Measurements from ENCODE around the gene SPC24.

Gene SPC24

GRCh38 chr19:11196406-11197287, 41.1 kb upstream of the SPC24 start:
- no peak for DNase-seq (ENCODE audit: low read depth)

DNA sequence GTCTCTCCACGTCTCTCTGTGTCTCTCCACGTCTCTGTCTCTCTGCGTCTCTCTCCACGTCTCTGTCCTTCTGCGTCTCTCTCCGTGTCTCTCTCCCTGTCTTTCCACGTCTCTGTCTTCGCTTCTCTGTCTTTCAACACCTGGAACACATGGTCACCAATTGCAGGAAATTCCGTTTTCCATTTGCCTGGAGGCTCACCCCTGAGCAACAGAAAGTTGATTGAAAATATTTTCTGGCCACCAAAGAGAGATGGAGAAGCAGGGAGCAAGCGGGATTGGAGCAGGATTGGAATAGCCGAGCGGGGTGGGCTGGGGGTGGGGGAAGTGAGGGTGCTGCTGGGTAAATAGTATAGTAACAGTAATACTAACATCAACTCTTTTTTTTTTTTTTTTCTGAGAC, 40.1 kb upstream of the SPC24 start:
- no peak for DNase-seq (ENCODE audit: low read depth)
- no peak overlapping the region for H3K4me3 ChIP-seq (ENCODE audit: low read depth, low read length)
- TF ChIP-seq, protein P1, sequence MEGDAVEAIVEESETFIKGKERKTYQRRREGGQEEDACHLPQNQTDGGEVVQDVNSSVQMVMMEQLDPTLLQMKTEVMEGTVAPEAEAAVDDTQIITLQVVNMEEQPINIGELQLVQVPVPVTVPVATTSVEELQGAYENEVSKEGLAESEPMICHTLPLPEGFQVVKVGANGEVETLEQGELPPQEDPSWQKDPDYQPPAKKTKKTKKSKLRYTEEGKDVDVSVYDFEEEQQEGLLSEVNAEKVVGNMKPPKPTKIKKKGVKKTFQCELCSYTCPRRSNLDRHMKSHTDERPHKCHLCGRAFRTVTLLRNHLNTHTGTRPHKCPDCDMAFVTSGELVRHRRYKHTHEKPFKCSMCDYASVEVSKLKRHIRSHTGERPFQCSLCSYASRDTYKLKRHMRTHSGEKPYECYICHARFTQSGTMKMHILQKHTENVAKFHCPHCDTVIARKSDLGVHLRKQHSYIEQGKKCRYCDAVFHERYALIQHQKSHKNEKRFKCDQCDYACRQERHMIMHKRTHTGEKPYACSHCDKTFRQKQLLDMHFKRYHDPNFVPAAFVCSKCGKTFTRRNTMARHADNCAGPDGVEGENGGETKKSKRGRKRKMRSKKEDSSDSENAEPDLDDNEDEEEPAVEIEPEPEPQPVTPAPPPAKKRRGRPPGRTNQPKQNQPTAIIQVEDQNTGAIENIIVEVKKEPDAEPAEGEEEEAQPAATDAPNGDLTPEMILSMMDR (IDR thresholded peaks at IDR 0.05; ENCODE audit: insufficient read depth, low read depth, low read length, missing control alignments) = no peak

More at GRCh38 chr19:11196406-11197287, 41.1 kb upstream of the SPC24 start:
- TF ChIP-seq, protein P1 (IDR thresholded peaks at IDR 0.05; ENCODE audit: insufficient read depth, low read depth, low read length, missing control alignments) = no peak
- H3K4me3 ChIP-seq (ENCODE audit: low read depth, low read length) = peak overlapping the region; percentile 92

GRCh38 chr19:11194656-11195558, 39.3 kb upstream of the SPC24 start:
- TF ChIP-seq, protein P1 (IDR thresholded peaks at IDR 0.05; ENCODE audit: insufficient read depth, low read depth, low read length, missing control alignments) = no peak
- peak overlapping the region; percentile 28 for H3K4me3 ChIP-seq (ENCODE audit: low read depth, low read length)
- peak; percentile 49 for DNase-seq (ENCODE audit: low read depth)

DNA sequence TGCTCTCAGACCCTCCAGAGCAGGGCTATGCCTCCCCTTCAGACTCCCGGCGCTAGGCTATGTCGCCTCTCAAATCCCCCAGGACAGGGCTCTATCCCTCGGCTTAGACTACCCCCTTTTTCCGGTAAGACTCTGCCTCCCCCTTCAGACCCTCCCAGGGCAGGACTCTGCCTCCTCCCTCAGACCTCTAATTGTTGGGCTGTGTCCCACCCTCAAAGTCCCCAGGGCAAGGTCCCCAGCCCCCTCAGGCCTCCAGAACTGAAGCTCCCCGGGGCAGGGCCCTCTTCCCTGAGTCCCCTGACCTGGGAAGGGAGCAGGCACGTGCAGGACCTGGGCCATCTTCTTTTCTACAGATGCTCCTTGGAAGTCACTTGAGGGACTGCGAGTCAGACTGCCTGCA, 38.6 kb upstream of the SPC24 start:
- no peak for DNase-seq (ENCODE audit: low read depth)
- TF ChIP-seq, protein P1 (IDR thresholded peaks at IDR 0.05; ENCODE audit: insufficient read depth, low read depth, low read length, missing control alignments) = no peak
- H3K4me3 ChIP-seq (ENCODE audit: low read depth, low read length) = no peak overlapping the region

GRCh38 chr19:11192957-11193939, 37.7 kb upstream of the SPC24 start:
- TF ChIP-seq, protein P1 (IDR thresholded peaks at IDR 0.05; ENCODE audit: insufficient read depth, low read depth, low read length, missing control alignments) = no peak
- no peak overlapping the region for H3K4me3 ChIP-seq (ENCODE audit: low read depth, low read length)
- DNase-seq (ENCODE audit: low read depth) = no peak

GRCh38 chr19:11191934-11192333, 36.4 kb upstream of the SPC24 start:
- DNase-seq (ENCODE audit: low read depth) = peak; percentile 66
- TF ChIP-seq, protein P1 (IDR thresholded peaks at IDR 0.05; ENCODE audit: insufficient read depth, low read depth, low read length, missing control alignments) = no peak

More at GRCh38 chr19:11191934-11192333, 36.4 kb upstream of the SPC24 start:
- H3K4me3 ChIP-seq (ENCODE audit: low read depth, low read length) = no peak overlapping the region

All from GM12865 (cell line).